GM12891 (cell line): ENCODE results near the gene TATDN2.

Experiments
- POU2F2 ChIP-seq: IDR thresholded peaks from 2 replicates; pipeline ENCODE4 v1.6.1; 2011; ENCODE audit warnings: low read depth, mild to moderate bottlenecking, control low read depth, low read length, moderate library complexity
- SPI1 ChIP-seq: IDR thresholded peaks from 2 replicates; pipeline ENCODE4 v1.6.1; 2011; ENCODE audit warnings: low read depth, low read length, control low read depth

- no peak for TF ChIP-seq SPI1
- TF ChIP-seq POU2F2, result no peak
These were observed 41.6 kb downstream of the TATDN2 start for GRCh38 chr3:10289787-10290355.
